Upper lobe of right lung (tissue), 1 donor: ENCODE results near the gene NAPA. TPM values are rescaled to one million over a fixed set of nuclear protein-coding genes. Genes with fewer than 3 reads are reported as not detected.

ENCODE experiments used
- ATAC-seq: fragments of 200-7000 bp; cut with Tn5 transposase; one replicate; pipeline ENCODE4 v1.9.1; 2020; ENCODE audit warnings: mild to moderate bottlenecking, moderate library complexity
- DNase-seq: peaks from one replicate; pipeline ENCODE4 v3.0.0-alpha.2; 2020
- H3K27ac ChIP-seq: fragments of 200-600 bp; one replicate; pipeline ENCODE4 v1.8.0; 2022
- H3K27me3 ChIP-seq: fragments of 200-600 bp; one replicate; pipeline ENCODE4 v1.8.0; 2022; ENCODE audit warnings: mild to moderate bottlenecking
- H3K36me3 ChIP-seq: fragments of 200-600 bp; one replicate; pipeline ENCODE4 v1.8.0; 2022
- H3K4me1 ChIP-seq: fragments of 200-600 bp; one replicate; pipeline ENCODE4 v1.8.0; 2022
- H3K4me3 ChIP-seq: fragments of 200-600 bp; one replicate; pipeline ENCODE4 v1.8.0; 2022; ENCODE audit warnings: mild to moderate bottlenecking
- H3K9me3 ChIP-seq: fragments of 200-600 bp; one replicate; pipeline ENCODE4 v1.8.0; 2022
- intact Hi-C: fragments of 100-400 bp; cut with DNase I; formaldehyde crosslinking; loops from one replicate; pipeline ENCODE4 v1.11.0; 2022
- long read RNA-seq: library from polyadenylated mRNA; unstranded; transcript quantifications from one replicate; pipeline ENCODE4 v2.0.0, GENCODE V29; 2021
- total RNA-seq: library from RNA; stranded (reverse); fragmentation: NEBNext Ultra II Directional; extraction: Animal tissue kit (Norgen Biotek cat#: 25700); gene quantifications from one replicate; pipeline ENCODE4 v1.2.1, GENCODE V29; 2021
- TF ChIP-seq, protein P1 (sequence below): fragments of 200-600 bp; IDR thresholded peaks from one replicate; pipeline ENCODE4 v1.8.0; 2022; ENCODE audit warnings: antibody characterized with exemption
- donor health status: DM: no; HTN: yes; CAD: no; lungs with severe emphysema.

NAPA gene
- 134 TPM for total RNA-seq
- long read RNA-seq, transcript NAPA-201 (11 exons, 1,839 nt), result major isoform, 192 of 229 reads
- long read RNA-seq, transcript NAPA-205 (9 exons, 1,417 nt), result minor isoform, 7 of 229 reads
- long read RNA-seq, partial matches to known transcripts, result 5 of 229 reads
- long read RNA-seq, other reads (novel, unspliced or antisense), result 22 of 229 reads

GRCh38 chr19:47514869-47515588, at the start of gene NAPA:
TSS of gene NAPA (minus strand) at chr19:47515063. CDS start at chr19:47514940, 123 bp downstream.
- TF ChIP-seq, protein P1, sequence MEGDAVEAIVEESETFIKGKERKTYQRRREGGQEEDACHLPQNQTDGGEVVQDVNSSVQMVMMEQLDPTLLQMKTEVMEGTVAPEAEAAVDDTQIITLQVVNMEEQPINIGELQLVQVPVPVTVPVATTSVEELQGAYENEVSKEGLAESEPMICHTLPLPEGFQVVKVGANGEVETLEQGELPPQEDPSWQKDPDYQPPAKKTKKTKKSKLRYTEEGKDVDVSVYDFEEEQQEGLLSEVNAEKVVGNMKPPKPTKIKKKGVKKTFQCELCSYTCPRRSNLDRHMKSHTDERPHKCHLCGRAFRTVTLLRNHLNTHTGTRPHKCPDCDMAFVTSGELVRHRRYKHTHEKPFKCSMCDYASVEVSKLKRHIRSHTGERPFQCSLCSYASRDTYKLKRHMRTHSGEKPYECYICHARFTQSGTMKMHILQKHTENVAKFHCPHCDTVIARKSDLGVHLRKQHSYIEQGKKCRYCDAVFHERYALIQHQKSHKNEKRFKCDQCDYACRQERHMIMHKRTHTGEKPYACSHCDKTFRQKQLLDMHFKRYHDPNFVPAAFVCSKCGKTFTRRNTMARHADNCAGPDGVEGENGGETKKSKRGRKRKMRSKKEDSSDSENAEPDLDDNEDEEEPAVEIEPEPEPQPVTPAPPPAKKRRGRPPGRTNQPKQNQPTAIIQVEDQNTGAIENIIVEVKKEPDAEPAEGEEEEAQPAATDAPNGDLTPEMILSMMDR, result no peak

GRCh38 chr19:47564081-47564480, 49.2 kb upstream of the NAPA start:
- no peaks in the 10 kb centered on the region for H3K36me3 ChIP-seq
- no peak overlapping the region for H3K4me3 ChIP-seq
- no peaks in the 10 kb centered on the region for H3K4me1 ChIP-seq
- TF ChIP-seq, protein P1, result no peak
- no peak for ATAC-seq
- intact Hi-C loops, result no loop called here
- DNase-seq, result no peak
- no peaks in the 10 kb centered on the region for H3K9me3 ChIP-seq
- H3K27ac ChIP-seq, result no peak overlapping the region
- H3K27me3 ChIP-seq, result no peaks in the 10 kb centered on the region

More at GRCh38 chr19:47514869-47515588, at the start of gene NAPA:
- Histone ChIP-seq H3K4me1 (peaks cover 48% of the 10 kb centered on the region), H3K27ac (peak within 1 kb of the TSS; percentile 98), H3K36me3 (no peaks in the 10 kb centered on the region), H3K4me3 (peak within 1 kb of the TSS; percentile 95), H3K27me3 (no peaks in the 10 kb centered on the region), H3K9me3 (no peaks in the 10 kb centered on the region)
- peak; percentile 97 for ATAC-seq
- intact Hi-C loops, result no loop called here
- DNase-seq, result peak; percentile 100

GRCh38 chr19:47561440-47562057, 46.7 kb upstream of the NAPA start:
- Histone ChIP-seq H3K4me3 (no peak overlapping the region), H3K4me1 (no peaks in the 10 kb centered on the region), H3K27me3 (no peaks in the 10 kb centered on the region), H3K9me3 (no peaks in the 10 kb centered on the region), H3K36me3 (no peaks in the 10 kb centered on the region), H3K27ac (no peak overlapping the region)
- ATAC-seq (no peak), DNase-seq (no peak)
- TF ChIP-seq, protein P1, result no peak
- intact Hi-C loops, result no loop called here

GRCh38 chr19:47560999-47561398, 46.1 kb upstream of the NAPA start:
- H3K36me3 ChIP-seq, result no peaks in the 10 kb centered on the region
- no peak overlapping the region for H3K27ac ChIP-seq
- no peaks in the 10 kb centered on the region for H3K27me3 ChIP-seq
- DNase-seq (no peak), ATAC-seq (no peak)
- intact Hi-C loops, result no loop called here
- no peaks in the 10 kb centered on the region for H3K9me3 ChIP-seq
- TF ChIP-seq, protein P1, result no peak
- no peaks in the 10 kb centered on the region for H3K4me1 ChIP-seq
- H3K4me3 ChIP-seq, result no peak overlapping the region

DNA sequence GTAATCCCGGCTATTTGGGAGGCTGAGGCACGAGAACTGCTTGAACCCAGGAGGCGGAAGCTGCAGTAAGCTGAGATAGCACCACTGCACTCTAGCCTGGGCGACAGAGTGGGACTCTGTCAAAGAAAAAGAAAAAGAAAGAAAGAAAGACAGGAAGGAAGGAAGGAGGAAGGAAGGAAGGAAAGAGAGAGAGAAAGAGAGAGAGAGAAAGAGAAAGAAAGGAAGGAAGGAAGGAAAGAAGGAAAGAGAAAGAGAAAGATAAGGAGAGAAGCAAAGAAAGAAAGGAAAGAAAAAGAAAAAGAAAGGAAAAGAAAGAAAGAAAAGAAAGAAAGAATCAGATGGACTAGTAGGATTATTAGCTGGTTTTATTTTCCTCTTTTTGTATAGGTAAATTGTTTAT, 35.3 kb upstream of the NAPA start:
- intact Hi-C loops, result no loop called here

More for the DNA sequence above, 35.3 kb upstream of the NAPA start:
- H3K4me1 ChIP-seq, result peaks cover 2% of the 10 kb centered on the region
- TF ChIP-seq, protein P1, result no peak
- H3K27me3 ChIP-seq, result peaks cover 8% of the 10 kb centered on the region
- H3K4me3 ChIP-seq, result no peak overlapping the region
- H3K27ac ChIP-seq, result no peak overlapping the region
- no peaks in the 10 kb centered on the region for H3K9me3 ChIP-seq
- DNase-seq (no peak), ATAC-seq (no peak)
- H3K36me3 ChIP-seq, result no peaks in the 10 kb centered on the region
